ENCODE results near the gene MRPL12.

The MRPL12 gene

DNA sequence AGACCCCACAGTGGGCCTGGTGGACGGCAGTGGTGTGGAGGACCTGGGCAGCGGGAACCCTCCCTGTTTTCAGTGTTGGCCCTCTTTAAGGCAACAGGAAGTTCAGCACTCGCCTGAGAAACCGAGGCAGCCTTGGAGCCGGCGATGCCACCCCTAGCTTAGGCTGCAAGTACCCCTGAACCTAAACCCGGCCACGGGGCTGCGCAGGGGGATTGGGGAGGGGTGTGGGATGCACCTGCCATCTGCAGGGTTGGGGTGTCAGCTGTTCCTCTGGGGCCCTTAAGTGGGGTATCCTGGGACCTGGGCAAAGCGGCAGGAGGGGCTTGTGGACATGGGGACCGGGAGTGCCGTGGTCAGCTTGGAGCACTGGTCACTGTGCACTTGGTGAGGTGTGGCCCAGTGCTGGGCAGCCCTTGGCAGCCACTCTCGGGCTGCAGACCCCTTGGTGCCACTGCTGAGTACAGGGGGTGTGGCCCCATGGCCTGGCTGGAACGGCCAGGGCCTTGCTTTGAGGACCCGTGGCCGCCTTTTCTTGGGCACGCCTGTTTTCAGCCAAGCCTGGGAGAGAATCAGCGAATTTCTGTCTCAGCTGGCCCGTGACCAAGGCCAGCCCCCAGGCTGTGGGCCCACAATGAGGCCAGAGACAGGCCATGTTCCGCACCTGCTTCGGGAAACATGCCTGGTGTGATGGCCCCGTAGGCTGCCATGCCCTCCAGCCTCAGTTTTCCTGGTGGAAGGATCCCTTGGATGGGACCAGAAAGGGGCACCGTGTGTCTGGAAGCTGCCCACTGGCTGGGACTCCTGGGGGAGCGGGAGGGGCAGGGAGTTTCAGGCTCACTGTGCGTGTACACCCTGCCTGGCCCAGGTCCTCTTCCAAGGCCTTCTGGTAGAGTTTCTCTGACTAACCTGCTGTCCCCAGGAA lies 4.8 kb downstream of the MRPL12 start:
- peaks cover 13% of the 10 kb centered on the region for H3K79me2 ChIP-seq
- H3K9me3 ChIP-seq (ENCODE audit: control insufficient read depth, low read length), result no peaks in the 10 kb centered on the region
- no peaks in the 10 kb centered on the region for H3K27me3 ChIP-seq (ENCODE audit: control insufficient read depth, insufficient read depth, low read length)
- no peaks in the 10 kb centered on the region for H3K36me3 ChIP-seq (ENCODE audit: control insufficient read depth, insufficient read depth, low read length)
- no peak overlapping the region for H3K9ac ChIP-seq
- no peak overlapping the region for H3K4me3 ChIP-seq (ENCODE audit: low read depth, low read length)
- H2AFZ ChIP-seq, result no peak overlapping the region
- H3K4me1 ChIP-seq, result peaks cover 22% of the 10 kb centered on the region
- no peak overlapping the region for H3K4me2 ChIP-seq (ENCODE audit: low read length)
- TF ChIP-seq, protein P1, sequence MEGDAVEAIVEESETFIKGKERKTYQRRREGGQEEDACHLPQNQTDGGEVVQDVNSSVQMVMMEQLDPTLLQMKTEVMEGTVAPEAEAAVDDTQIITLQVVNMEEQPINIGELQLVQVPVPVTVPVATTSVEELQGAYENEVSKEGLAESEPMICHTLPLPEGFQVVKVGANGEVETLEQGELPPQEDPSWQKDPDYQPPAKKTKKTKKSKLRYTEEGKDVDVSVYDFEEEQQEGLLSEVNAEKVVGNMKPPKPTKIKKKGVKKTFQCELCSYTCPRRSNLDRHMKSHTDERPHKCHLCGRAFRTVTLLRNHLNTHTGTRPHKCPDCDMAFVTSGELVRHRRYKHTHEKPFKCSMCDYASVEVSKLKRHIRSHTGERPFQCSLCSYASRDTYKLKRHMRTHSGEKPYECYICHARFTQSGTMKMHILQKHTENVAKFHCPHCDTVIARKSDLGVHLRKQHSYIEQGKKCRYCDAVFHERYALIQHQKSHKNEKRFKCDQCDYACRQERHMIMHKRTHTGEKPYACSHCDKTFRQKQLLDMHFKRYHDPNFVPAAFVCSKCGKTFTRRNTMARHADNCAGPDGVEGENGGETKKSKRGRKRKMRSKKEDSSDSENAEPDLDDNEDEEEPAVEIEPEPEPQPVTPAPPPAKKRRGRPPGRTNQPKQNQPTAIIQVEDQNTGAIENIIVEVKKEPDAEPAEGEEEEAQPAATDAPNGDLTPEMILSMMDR (IDR thresholded peaks at IDR 0.05), result no peak
- H3K27ac ChIP-seq, result no peak overlapping the region

DNA sequence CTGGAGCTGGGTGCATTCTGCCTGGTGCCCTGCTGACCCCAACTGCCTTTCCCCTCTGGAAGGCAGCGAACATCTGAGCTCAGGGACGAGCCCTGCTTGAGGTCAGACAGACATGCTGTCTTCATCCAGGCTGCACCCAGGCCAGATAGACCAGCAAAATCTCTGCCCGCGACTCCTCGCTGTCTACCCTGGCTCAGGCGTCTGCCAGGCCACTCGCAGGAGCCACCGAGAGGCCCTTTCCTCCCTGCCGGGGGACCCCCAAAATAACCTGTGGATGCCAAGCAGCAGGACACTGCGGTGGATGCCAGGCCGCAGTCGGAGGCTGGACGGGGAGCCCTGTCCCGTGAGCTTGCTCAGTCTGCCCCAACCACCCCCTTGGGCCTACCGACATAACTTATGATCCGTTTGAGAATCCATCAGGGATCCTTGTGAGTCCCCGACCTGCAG lies 5.6 kb downstream of the MRPL12 start:
- Histone ChIP-seq H3K27ac (no peak overlapping the region), H2AFZ (no peak overlapping the region), H3K27me3 (ENCODE audit: control insufficient read depth, insufficient read depth, low read length) (no peaks in the 10 kb centered on the region), H3K79me2 (peaks cover 8% of the 10 kb centered on the region), H3K9me3 (ENCODE audit: control insufficient read depth, low read length) (no peaks in the 10 kb centered on the region), H3K9ac (no peak overlapping the region), H3K4me1 (peaks cover 29% of the 10 kb centered on the region), H3K36me3 (ENCODE audit: control insufficient read depth, insufficient read depth, low read length) (no peaks in the 10 kb centered on the region), H3K4me3 (ENCODE audit: low read depth, low read length) (no peak overlapping the region), H3K4me2 (ENCODE audit: low read length) (no peak overlapping the region)
- TF ChIP-seq, protein P1 (IDR thresholded peaks at IDR 0.05), result no peak

DNA sequence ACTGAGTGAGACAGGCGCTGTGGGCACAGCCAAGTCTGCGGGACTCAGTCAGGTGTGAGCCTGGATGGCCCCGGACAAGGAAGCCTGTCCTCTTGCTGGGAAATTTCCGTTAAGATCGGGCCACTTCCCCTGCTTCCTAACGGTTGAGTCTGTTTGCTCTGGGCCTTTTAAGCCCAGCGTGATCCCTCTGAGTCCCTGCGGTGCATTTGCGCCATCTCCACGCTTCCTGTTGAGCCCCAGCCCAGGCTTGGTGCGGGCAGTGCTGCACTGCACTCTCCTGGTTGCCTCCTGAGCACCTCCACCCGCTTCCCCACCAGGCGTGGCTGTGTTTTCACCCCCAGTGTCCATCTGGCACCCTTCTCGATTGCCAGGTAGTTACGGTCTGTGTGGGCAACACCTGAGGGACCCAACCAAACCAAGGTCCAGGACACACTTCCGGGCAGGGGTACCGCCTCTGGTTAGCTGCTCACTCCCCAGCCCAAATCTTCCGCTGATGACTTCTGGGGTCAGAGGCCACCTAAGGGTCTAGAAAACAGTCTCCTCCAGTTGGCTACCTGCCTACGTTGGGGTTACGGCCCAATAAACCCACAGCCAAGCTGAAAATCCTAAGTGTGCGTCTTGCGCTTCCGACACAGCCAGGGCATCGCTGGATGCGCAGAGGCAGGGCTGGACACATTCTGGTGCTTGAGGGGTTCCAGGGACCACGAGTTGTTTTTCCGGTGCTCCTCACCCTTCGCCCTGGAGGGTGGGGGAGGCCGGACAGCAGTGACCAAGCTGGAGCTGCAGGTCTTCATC lies 7.5 kb downstream of the MRPL12 start:
- TF ChIP-seq, protein P1 (IDR thresholded peaks at IDR 0.05), result no peak
- H3K4me3 ChIP-seq (ENCODE audit: low read depth, low read length), result peak overlapping the region; percentile 46
- no peaks in the 10 kb centered on the region for H3K9me3 ChIP-seq (ENCODE audit: control insufficient read depth, low read length)
- peaks cover 30% of the 10 kb centered on the region for H3K4me1 ChIP-seq
- peak overlapping the region; percentile 68 for H3K4me2 ChIP-seq (ENCODE audit: low read length)
- no peak overlapping the region for H3K9ac ChIP-seq
- peak overlapping the region; percentile 67 for H3K27ac ChIP-seq
- H3K27me3 ChIP-seq (ENCODE audit: control insufficient read depth, insufficient read depth, low read length), result no peaks in the 10 kb centered on the region
- peak overlapping the region; percentile 29 for H2AFZ ChIP-seq
- H3K79me2 ChIP-seq, result peaks cover 14% of the 10 kb centered on the region
- no peaks in the 10 kb centered on the region for H3K36me3 ChIP-seq (ENCODE audit: control insufficient read depth, insufficient read depth, low read length)

DNA sequence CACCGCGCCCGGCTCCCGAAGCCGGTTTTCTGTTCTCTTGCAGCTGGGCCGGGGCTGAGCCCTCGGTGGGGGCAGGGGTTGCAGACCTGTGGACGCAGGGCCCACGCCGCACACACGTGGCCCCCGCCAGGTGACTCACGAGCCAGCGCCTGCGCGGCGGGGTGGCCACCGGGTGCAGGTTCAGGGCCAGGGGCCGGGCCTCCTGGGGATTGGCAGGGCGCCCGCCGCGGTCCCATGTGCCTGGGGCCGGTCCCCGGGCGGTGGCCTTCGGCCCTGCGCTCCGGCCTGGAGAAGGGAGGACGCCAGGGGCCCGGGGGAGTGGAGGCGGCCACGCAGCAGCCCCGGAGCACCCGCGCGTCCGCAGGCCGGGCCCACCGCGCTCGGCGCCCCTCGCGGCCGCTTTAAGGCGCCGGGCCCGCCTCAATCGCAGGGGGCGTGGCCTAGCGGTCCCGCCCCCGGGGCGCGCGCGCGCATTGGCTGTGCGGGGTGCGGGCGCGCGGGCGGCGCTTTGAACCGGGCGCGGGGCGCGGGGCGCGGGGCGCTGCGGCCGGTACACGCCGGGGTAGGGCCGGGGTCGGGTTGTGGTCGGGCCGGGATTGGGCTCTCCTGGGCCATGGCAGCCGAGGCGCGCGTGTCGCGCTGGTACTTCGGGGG lies 8.8 kb downstream of the MRPL12 start, which contains the start of gene SLC25A10:
TSS of gene SLC25A10 (plus strand) at position 471 of the 654 bp plus-strand sequence. CDS start at position 614, 143 bp downstream.
- Histone ChIP-seq H3K9me3 (ENCODE audit: control insufficient read depth, low read length) (no peaks in the 10 kb centered on the region), H2AFZ (peak within 1 kb of the TSS; percentile 86), H3K9ac (peak within 1 kb of the TSS; percentile 91), H3K27me3 (ENCODE audit: control insufficient read depth, insufficient read depth, low read length) (no peaks in the 10 kb centered on the region), H3K36me3 (ENCODE audit: control insufficient read depth, insufficient read depth, low read length) (no peaks in the 10 kb centered on the region), H3K4me2 (ENCODE audit: low read length) (peak within 1 kb of the TSS; percentile 93), H3K79me2 (peaks cover 14% of the 10 kb centered on the region), H3K4me3 (ENCODE audit: low read depth, low read length) (peak within 1 kb of the TSS; percentile 81), H3K4me1 (peaks cover 30% of the 10 kb centered on the region), H3K27ac (peak within 1 kb of the TSS; percentile 96)
- TF ChIP-seq, protein P1 (IDR thresholded peaks at IDR 0.05), result no peak

All from parathyroid adenoma (tissue), 2 donors.